ENCODE measurements around the gene ATP11A. TPM values are rescaled to one million over a fixed set of nuclear protein-coding genes. Genes with fewer than 3 reads are reported as not detected.

The ATP11A gene
- total RNA-seq, 2 donors from 2014 or later: 15.2 to 38.4 TPM

DNA sequence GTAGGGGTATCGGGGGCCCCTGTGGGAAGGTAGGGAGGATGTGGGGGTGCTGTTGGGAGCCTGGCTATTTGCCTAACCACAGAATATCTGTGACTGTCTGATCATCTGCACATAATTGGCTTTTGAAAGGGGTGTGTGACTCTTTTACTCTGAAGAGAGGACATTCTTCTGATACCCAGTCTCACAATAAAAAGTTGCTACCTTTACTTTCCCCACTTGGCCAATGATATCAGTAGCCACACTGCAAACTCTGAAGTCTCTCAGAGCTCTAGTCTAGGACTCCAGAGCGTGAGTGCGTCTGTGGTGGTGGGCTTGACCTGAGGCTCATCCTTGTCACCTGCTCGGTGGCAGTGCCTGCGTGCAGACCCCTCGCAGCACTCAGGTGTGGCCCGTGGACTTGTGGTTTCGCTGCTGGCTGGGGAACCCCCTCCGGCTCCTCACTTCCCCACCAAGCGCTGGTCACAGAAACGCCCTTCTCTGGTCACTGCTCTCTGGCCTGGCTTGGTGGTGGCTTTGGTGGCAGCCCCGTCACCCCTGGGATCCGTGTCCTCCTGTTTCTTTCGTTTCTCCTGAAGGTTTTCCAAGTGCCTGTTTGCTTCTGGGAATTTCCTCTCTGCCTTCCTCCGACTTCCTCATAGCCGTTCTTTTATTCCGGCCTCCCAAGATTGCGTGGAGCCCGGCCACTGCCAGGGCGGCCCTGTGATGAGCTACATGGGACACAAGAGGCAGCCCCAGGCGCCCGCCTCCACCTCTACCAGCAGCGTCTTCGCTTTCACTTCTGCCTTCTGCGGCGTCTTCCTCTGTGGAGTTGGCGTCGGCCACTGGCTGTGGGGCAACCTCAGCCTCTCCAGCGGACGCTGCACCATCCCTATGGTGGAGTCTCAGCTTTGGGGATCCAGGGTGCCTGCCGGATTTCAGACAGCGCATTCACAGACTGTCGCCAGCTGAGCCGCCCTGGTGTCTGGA, 78.0 kb downstream of the ATP11A start:
- no peak for DNase-seq (ENCODE audit: low spot score)

DNA sequence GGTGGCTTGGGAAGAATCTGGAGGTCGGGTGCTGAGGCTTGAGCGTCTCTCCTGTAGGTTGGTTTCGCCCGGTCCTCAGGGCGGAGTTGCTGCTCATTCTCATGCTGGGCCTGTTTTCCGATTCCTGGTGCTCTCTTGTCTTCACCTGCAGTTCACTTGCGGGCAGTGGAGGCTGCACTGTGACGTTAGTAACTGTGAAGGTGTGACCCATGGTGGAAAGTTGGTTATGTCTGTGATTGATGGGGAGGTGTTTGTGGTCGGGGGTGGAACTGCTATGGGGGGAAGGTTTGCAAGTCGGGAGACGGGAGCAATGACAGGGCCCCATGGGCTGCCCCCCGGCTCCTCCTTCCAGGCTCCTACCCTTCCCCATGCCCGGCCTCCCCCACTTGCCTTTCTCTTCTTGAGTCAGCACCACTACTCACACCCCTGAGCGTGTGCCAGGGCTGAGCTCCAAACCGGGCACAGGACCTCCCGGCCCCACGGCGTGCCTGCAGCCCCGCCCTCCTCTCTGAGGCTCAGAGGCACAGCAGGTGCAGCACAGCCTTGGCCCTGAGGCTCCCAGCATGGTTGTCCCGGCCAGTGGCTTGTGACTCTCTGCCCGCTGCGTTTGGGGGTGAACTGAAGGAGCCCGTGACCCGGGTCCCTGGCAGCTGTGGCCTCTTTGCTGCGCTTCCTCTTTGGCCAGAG, 79.1 kb downstream of the ATP11A start:
- DNase-seq (ENCODE audit: low spot score) (no peak), ATAC-seq (ENCODE audit: insufficient number of reproducible peaks, low FRiP score, low read depth) (no peak)
- no peaks in the 10 kb centered on the region for H3K4me1 ChIP-seq (ENCODE audit: control insufficient read depth in 1 of 2, low read depth in 2 of 2)
- no peaks in the 10 kb centered on the region for H3K9me3 ChIP-seq
- no peaks in the 10 kb centered on the region for H3K36me3 ChIP-seq
- no peak overlapping the region for H3K4me3 ChIP-seq
- no peak overlapping the region for H3K27ac ChIP-seq
- no peaks in the 10 kb centered on the region for H3K27me3 ChIP-seq (replicated peaks; ENCODE audit: insufficient read depth)
- TF ChIP-seq, protein P1, sequence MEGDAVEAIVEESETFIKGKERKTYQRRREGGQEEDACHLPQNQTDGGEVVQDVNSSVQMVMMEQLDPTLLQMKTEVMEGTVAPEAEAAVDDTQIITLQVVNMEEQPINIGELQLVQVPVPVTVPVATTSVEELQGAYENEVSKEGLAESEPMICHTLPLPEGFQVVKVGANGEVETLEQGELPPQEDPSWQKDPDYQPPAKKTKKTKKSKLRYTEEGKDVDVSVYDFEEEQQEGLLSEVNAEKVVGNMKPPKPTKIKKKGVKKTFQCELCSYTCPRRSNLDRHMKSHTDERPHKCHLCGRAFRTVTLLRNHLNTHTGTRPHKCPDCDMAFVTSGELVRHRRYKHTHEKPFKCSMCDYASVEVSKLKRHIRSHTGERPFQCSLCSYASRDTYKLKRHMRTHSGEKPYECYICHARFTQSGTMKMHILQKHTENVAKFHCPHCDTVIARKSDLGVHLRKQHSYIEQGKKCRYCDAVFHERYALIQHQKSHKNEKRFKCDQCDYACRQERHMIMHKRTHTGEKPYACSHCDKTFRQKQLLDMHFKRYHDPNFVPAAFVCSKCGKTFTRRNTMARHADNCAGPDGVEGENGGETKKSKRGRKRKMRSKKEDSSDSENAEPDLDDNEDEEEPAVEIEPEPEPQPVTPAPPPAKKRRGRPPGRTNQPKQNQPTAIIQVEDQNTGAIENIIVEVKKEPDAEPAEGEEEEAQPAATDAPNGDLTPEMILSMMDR (IDR thresholded peaks at IDR 0.05): no peak

More for the DNA sequence above, 78.0 kb downstream of the ATP11A start:
- no peaks in the 10 kb centered on the region for H3K9me3 ChIP-seq
- no peaks in the 10 kb centered on the region for H3K27me3 ChIP-seq (replicated peaks; ENCODE audit: insufficient read depth)
- H3K36me3 ChIP-seq: no peaks in the 10 kb centered on the region
- H3K4me3 ChIP-seq: no peak overlapping the region
- no peaks in the 10 kb centered on the region for H3K4me1 ChIP-seq (ENCODE audit: control insufficient read depth in 1 of 2, low read depth in 2 of 2)
- no peak overlapping the region for H3K27ac ChIP-seq
- TF ChIP-seq, protein P1 (IDR thresholded peaks at IDR 0.05): no peak
- no peak for ATAC-seq (ENCODE audit: insufficient number of reproducible peaks, low FRiP score, low read depth)

DNA sequence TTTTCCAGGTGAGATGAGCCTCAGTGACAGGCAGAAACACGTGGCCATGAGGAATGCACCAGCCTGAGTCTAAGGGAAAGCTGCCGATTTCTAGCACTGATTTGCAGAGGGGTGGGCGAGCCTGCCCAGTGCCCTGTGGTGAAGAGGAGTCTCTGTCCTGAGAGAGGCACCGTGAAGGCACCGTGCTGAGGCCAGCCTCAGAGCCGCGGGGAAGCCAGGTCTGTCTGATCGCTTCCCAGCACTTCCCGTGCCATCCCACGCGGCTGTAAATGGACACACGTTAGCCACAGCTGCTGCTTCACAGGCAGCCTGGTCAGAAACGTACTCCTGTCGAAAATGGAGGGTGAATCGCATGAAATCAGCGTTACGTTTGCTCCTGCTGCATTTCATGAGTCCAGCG, 79.8 kb downstream of the ATP11A start:
- ATAC-seq (ENCODE audit: insufficient number of reproducible peaks, low FRiP score, low read depth) (no peak), DNase-seq (ENCODE audit: low spot score) (no peak)
- Histone ChIP-seq H3K4me1 (ENCODE audit: control insufficient read depth in 1 of 2, low read depth in 2 of 2) (no peaks in the 10 kb centered on the region), H3K27me3 (replicated peaks; ENCODE audit: insufficient read depth) (no peaks in the 10 kb centered on the region), H3K4me3 (no peak overlapping the region), H3K27ac (no peak overlapping the region), H3K9me3 (no peaks in the 10 kb centered on the region), H3K36me3 (no peaks in the 10 kb centered on the region)
- TF ChIP-seq, protein P1 (IDR thresholded peaks at IDR 0.05): no peak

DNA sequence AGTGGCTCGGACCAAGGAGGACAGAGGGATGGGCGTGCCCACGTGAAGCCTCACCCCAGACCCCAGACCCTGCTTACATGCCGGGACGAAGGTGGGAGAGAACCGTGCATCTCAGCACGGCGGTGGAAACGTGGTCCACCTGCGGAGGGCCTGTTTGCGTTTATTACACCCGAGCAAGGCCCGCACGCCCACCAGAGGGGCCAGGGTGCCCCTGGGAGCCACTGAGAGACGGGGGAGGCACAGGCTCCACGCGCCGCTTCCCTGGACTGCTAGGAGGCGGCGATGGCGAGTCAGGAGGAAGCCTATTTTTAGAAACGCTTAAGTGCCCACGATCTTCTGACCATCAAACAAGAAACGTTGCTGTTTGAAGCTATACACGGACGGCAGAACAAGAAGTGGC, 80.7 kb downstream of the ATP11A start:
- ATAC-seq (ENCODE audit: insufficient number of reproducible peaks, low FRiP score, low read depth) (no peak), DNase-seq (ENCODE audit: low spot score) (no peak)
- Histone ChIP-seq H3K27me3 (replicated peaks; ENCODE audit: insufficient read depth) (no peaks in the 10 kb centered on the region), H3K4me3 (no peak overlapping the region), H3K27ac (no peak overlapping the region), H3K4me1 (ENCODE audit: control insufficient read depth in 1 of 2, low read depth in 2 of 2) (no peaks in the 10 kb centered on the region), H3K36me3 (no peaks in the 10 kb centered on the region), H3K9me3 (no peaks in the 10 kb centered on the region)
- TF ChIP-seq, protein P1 (IDR thresholded peaks at IDR 0.05): no peak

Data from thoracic aorta (tissue), 2 donors.